Neural progenitor cell (in vitro differentiated cells): ENCODE measurements around the gene PER1.

Experiments
- CTCF ChIP-seq: fragments of 200-600 bp; sonication (generic); IDR thresholded peaks from 2 replicates; pipeline ENCODE4 v1.5.1; 2017; ENCODE audit warnings: antibody characterized with exemption, mild to moderate bottlenecking
- EZH2 ChIP-seq: fragments of 200-600 bp; sonication (generic); IDR thresholded peaks from 2 replicates; pipeline ENCODE4 v1.6.1; 2017; ENCODE audit warnings: antibody characterized with exemption, mild to moderate bottlenecking, moderate library complexity
- EZH2phosphoT487 ChIP-seq: fragments of 200-600 bp; sonication (generic); IDR thresholded peaks from 2 replicates; pipeline ENCODE4 v1.6.1; 2017; ENCODE audit warnings: antibody characterized with exemption

GRCh38 chr17:8117367-8117979, 34.7 kb downstream of the PER1 start:
- TF ChIP-seq CTCF (no peak), EZH2phosphoT487 (peak; percentile 19), EZH2 (peak; percentile 71)
